Inflammatory macrophage (primary cell): ENCODE data around the gene IFT74.

Source experiments
- DNase-seq, 2 donors: peaks; one replicate each; pipeline ENCODE4 v3.0.0-alpha.2; 2020 to 2022

IFT74 gene

DNA sequence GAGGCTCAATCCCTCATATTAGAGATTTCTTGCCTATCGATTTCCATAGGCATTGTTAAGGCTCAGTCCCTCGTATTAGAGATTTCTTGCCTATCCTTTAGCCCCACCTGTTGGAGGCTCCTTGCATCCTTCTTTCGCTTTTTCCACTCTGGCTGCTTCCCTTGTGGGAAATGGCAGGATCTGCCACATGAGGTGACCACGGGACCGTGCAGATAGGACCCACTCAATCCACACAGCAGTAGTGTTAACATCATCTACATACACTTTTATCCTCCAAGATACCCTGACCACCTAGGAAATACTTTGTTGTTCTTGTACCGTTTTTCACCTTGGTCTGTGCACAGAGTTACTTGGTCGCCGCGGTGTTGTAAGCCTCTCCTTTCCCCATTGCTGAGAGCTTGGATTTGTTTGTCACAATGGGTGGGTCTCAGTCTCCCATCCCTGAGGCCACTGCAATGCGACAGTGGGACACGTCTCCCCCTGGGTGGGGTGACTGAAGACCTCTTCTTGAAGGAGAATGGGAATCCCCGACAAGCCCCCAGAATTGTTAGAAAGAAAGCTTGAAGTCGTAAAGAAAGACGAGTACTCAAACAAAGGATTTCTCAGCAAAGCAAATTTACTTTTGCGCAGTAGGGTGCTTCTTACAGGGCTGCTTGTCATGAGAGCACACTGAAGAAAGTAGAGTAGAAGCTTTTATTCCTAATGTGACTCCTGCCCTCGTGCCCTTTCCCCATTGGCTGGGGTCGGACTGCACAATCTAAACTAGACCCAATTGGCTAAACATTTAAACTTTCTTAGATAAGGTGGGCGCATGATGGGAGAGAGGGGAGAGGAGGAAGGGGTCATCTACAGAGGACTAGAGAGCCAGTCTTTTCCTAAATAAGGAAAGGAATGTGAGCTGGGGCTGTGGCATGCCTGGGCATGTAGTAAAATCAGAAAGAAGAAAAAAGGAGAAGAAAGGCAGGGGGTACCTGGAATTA, 19.8 kb downstream of the IFT74 start:
- DNase-seq, result peak; percentile 55 to 56

DNA sequence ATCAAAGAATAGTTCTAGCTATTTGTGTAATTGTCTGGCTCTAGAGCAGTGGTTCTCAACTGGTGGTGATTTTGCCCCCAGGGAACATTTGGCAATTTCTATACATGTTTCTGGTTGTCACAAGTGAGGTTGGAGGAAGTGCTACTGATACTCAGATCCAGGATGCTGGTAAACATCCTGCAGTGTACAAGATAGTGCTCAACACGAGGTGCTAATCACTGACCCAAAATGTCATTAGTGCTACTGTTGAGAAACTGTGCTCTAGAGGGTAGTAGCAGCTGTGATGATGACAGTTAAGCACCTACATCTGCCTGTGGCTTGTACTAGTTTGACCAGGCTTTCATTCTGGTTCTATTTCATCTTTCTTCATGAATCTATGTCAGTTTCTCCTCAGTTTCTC, 27.1 kb downstream of the IFT74 start:
- DNase-seq, result no peak

DNA sequence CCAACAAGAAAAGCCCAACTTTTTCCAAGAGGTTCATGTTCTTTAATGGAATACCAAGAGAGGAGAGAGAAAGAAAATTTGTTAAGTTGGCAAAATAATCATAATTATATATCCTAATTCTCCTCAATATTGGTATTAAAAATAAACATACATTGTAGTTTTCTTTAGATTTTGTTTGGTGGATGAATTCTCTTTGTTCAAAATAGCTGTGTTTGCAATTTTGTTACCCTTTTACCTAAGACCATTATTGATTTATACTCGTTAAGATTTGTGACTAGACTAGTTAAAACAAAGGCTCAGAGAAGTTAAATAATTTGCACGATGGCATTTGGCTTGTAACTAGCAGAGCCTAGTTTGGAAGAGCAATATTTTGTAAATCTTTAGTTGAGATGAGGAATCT, 39.6 kb downstream of the IFT74 start:
- DNase-seq, result no peak

DNA sequence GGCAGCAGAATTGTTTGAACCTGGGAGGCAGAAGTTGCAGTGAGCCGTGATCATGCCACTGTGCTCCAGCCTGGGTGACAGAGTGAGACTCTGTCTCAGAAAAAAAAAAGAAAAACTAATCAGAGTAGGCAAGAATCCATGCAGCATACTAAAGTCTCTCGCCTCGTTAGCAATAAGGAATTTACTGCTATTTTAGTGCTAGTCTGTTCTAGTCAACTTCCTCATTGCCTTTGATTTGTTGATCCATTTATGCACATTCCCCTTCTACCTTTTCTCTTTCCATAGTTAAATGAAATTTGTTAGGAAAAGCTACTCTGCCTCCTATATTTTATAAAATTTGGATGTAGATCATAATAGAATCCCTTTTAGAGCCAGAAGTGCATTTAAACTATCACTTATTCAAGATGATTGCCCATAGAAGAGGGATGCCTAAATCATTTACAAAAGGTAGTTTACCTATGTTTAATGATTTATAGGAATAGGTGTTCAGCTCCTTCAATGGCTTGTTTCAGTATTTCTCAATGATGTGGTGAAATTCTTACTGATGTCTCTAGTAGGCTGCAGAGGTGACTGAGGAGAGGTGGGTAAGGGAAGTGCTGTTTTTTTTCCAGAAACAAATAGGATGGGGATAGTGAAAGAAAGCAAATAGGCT, 47.3 kb downstream of the IFT74 start:
- no peak for DNase-seq

DNA sequence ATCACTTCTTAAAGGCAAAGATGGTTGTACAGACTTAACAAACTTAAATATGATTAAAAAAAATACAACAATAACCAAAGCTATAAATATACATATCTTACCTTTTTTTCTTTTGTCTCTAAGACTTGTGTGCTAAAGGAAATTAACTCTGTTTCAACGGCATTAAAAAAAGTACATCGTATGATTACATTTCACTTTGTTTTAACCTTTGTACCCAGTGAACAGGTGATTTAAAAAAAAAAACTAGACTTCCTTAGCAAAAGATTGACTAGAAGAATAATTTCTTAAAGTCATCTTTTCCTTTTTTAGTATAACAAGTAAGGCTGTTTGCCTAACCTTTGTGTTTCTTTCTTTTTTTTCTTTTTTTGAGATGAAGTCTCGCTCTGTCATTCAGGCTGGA, 49.3 kb downstream of the IFT74 start, which contains the start of gene LRRC19:
Gene LRRC19 (minus strand): TSS at position 182 of the 400 bp plus-strand sequence. CDS start 5,978 bp downstream, outside the sequence.
- DNase-seq, result no peak

DNA sequence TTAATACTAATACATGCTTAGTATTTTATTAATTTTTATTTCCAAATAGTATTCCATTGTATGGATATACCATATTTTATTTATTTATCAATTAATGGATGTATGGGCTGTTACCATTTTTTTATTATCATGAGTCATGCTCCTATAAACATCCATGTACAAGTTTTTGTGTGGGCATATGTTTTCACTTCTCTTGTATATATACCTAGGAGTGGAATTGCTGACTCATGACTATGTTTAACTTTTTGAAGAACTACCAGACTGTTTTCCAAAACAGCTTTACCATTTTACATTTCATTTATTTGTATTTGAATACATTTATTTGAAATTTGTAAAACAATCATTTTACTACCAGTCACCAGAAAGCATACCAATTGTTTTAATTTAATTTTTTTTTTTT, 63.4 kb downstream of the IFT74 start:
- no peak for DNase-seq

DNA sequence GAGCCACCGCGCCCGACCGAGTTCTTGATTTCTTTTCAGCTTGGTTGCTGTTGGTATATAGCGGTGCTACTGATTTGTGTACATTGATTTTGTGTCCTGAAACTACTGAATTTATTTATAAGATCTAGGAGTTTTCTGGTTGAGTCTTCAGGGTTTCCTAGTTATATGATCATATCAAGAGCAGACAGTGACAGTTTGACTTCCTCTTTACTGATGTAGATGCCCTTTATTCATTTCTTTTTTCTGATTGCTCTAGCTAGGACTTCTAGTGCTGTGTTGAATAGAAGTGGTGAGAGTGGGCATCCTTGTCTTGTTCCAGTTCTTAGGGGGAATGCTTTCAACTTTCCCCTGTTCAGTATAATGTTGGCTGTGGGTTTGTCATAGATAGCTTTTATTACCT, 66.7 kb downstream of the IFT74 start:
- no peak for DNase-seq

DNA sequence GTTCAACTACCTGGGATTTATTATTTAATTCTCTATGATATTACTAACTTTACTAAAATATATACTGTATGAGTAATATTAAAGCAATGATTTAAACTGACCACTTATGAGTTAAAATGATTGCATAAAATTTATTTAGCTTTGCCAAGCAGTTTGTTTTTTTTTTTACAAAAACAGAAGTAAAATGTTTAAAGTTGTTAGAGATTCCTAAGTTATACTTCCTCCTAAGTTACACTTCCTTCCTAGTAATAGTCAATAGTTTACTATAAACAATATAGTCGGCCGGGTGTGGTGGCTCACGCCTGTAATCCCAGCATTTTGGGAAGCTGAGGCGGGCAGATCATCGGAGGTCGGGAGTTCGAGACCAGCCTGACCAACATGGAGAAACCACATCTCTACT, 73.0 kb downstream of the IFT74 start:
- peak; percentile 3 to 58 for DNase-seq

DNA sequence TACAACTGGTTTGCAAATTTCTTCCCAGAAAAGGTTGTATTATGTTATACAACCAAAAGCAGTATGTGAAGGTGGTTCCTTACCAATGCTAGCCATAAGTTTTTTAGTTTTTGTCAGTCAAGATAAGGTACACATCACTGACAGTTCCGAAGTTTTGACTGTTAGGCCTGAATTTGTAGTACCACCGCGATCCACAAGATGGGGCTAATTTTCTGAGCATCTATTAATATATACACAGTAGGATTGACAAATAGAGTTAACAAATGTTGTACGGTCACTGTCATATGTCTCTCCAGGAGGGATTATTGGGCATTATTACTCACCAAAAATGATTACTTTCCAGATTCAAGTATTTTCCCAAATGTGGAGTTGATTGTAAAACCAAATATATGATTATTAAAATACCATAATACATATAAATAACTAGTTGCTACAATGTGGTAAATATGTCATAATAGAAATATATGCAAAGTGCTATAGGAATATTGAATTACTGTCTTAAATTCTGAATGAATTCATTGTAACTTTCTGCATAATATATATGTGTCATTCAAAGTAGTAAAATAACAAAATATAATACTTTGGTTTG, 77.7 kb downstream of the IFT74 start:
- peak; percentile 71 to 74 for DNase-seq

DNA sequence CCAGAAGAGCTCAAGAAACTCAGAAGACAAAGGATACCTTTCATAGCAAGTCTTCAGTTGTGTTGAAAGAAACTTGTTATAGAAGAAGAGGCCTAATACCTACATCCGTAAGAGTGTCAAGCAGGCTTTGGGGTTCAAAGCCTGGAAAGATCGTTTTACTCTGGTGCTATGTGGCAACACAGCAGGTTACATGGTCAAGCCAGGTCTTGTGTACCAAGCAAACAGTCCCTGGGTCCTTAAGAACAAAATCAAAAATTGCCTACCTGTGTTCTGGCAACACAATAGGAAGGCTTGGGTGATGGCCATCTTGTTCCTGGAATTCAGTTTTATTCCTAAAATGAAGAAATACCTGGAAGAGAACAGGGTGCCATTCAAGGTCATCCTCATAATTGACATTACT, 81.3 kb downstream of the IFT74 start:
- DNase-seq, result no peak

DNA sequence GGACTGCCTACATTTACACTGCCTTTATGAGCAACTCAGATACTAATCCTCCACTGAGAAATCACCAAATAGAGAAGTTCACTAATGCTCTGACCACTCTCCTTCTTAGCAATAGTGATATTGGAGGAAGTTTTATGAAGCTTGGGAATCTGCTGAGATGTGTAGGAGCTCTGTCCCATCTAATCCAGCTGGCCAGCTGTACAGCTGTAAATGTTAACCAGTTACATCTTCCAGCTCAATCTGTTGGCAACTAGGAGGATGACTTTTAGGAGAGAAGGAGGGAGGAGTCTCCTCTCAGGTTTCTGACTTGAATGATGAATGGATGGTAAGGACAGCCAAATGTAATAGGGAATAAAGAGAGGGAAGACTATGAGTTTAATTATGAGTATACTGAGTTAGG, 85.5 kb downstream of the IFT74 start:
- no peak for DNase-seq

DNA sequence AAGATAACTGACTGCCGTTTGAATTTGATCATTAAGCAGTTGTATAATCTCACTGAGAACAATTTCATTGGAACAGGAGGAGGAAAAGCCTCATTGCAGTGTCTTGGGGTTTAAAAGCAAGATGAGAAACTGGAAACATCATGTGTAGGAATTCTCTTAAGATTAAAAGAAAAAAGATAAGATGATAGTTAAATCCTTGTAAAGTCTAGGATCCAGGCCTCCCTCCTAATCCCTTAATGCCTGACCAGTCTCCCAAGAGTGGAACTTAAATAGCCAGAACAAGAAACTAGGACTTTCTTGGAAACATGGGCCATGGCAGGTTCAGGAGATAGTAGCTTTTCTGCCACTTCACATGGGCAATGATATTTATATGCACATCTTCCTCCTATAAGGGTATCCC, 86.3 kb downstream of the IFT74 start:
- DNase-seq, result no peak

DNA sequence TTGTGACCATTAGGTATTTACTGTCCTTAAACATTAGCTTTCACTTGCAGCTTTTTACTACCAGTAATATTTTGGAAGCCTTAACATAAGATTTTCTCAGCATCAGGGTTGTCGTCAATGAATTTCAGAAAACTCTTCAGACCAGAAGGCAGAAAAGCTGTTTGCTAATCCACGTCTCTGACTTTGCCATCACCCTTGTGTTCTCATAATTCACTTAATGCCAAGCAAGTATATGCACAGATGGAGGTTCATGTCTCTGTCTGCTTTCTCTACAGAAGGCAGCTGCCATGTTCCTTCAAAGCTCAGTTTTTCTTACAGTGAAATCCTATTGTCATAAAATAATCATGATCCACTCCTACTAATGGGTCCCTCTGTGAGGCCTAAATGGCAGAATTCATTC, 87.0 kb downstream of the IFT74 start:
- DNase-seq, result no peak

DNA sequence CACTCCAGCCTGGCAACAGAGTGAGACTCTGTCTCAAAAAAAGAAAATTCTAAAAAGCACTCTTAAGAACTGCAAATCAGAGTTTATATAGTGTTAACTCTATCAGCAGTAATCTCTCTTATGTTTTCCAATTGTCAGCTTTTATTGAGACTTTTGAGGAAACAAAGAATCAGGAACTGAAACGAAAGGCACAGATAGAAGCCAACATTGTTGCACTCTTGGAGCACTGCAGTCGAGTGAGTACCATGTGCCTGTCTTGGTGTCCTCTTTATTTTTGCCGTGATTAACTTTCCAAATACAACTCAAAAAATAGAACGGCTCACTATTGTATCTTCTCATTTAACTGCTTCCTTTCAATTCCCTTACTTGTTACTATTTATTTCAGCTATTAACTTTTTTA, 90.9 kb downstream of the IFT74 start:
- DNase-seq, result peak; percentile 35 to 46

DNA sequence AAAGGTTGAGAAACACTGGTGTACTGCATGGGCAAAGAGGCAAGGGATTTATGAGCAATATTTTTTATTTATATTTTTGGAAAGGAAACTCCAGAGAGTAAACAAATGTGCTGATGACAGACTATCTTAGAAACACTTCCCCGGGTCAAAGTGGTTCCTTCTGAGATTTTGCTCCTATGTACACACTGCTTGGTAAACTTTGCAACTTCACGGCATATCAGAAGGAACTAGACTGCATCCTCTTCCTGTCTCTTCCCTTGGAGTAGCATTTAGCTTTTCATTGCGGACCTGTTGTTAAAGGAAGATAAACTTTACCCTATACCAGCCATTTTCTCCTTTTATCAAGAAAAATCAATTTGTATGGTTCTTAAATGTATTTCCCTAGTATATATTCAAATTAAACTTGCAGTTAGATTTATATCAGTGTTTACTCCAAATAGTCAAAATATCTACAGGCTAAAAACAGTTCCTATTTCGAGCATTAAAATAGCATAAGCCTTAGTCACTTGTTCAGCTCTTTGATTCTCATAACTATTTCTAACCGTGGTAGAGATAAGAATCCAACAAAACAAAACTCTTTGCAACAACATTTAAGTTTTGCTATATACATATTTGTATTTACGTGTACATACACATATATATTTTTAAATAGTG, 97.3 kb downstream of the IFT74 start:
- peak; percentile 9 to 11 for DNase-seq

DNA sequence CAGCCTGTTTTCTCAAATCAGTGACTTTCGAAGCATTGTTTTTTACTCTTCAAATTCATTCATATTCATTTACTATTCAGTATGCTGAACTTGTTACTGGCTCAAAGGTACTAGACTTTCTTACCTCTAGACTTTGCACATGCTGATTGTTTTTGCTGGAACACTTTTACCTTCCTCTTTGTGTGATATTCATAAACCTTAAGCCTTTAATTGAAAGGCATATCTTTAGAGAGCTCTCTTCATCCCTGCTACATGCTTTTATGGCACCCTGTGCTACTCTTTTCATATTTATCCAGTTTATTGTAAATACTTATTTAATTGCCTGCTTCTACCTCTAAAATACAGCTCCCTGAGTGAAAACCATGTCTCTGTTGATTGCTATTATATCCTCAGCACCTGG, 97.9 kb downstream of the IFT74 start:
- no peak for DNase-seq

DNA sequence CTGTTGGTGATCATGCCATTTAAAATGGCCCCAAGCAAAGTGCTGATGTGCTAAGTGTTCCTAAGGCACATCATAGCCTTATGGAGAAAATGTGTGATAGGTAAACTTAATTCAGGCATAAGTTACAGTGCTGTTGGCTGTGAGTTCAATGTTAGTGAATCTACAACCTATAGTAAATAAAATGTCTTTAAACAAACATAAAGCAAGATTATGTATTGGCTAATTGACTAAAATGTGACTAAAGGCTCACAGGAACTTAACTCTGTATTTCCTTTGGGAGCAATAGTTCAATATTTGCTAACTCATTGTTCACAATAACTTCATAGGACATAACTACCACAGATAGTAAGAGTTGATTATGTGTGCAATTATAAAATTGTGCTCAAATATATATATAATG, 98.6 kb downstream of the IFT74 start:
- no peak for DNase-seq

DNA sequence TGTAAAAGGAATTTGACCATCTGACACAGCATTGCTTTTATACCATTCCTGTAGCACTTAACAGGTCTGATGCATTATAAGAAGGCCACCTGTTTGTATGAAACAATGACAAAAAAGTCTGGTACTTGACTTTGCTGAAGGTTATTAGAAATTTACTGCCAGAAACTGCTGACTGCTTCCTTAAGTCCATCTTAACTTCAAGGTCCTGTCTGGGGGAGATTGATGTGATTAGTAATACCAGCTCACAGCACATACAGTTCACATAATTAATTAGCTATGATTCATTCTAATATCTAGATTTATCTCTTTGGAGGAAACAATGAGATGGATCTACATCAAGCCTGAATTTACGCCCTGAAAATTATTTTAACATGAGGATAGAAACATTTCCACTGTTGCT, 103.2 kb downstream of the IFT74 start:
- no peak for DNase-seq

DNA sequence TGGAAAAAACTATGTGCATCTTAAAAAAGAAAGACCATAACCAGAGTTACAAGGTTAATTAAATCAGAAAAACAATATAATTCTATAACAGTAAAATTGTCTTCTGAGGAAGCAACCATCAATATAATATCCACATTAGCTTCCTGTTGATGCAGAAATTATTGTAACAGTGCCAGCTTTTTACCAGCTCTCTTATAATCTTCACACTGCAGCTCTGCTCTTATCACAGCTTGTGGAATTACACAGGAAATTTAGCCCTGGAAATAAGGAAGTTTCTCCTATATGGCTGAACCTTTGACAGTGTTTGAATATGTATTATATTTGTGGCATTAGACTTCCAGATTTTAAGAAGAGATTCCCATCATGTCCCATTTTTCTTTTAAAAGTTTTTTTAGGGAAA, 103.7 kb downstream of the IFT74 start:
- DNase-seq, result no peak

DNA sequence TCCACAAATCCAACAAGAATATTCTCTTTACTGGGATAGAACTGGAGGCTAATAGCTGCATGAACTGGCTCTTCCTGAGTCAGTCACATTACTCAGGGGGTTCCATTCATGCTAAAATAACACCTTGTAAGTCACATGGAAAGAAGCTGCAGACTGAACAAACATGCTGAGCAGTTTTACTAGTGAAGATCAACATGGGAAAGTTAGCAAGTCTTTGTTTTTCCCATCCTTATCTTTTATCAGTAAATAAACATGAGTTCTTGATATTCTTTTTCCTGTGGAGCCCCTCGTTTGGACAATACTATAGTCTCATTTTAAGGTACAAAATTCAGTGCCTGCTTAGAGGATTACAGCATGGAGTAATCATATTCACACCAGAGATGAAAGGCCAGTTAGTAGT, 109.1 kb downstream of the IFT74 start:
- DNase-seq, result no peak

DNA sequence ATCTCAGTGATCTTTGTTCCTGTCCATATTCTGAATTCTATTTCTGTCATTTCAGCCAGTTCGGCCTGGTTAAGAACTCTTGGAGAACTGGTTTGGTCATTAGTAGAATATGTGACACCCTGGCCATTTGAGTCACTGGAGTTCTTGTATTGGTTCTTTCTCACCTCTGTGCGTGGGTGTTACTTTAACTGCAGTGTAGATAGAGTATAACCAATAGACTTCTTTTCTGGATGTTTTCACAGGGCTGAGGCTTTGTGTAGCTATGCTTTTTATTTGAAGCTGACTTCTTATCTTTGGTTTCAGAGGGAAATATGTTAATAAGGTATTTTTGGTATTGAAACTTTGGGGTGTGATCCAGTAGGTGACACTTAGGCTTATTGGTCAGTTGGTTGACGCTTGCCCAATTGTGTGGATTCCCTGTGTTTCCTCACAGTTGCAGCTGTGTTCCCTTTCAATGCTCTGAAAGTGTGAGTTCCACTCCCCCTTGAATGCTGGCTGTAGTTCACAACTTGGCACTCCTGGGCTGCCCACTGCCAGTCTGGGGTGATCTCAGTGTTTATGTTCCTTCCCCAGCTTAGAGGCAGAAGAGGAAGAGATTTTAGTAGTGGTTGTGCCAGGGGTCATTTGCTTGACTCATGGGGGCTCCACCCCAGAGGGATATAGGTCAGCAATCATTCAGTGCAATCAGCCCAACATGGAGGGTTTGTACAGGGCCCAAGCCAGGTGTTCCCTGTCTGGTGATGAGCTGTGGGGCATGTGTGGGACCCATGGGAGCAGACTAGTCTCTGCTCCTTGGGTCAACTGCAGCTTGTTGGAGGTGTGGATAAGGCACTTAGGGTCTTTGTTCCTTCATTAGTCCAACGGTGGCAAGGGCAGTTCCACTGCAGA, 117.9 kb downstream of the IFT74 start:
- DNase-seq, result peak; percentile 6

DNA sequence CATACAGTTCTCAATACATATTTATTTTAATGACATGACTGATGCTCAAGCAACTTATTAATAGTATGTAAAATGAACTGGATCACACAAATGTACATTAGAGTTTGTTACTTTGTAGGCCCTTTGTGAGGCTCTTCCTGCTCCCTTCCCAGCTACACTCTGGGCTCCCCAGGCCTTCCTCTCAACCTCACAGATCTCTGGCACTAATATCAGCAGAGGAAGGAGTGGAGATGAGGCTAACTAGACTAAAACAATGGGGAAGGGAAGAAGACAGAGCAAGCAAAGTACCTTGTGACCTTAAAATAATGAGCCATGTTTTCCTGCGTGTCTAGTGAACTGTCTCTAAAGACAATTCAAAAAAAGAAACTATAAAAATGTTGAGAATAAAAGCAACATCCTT, 122.5 kb downstream of the IFT74 start:
- DNase-seq, result no peak
